HepG2 (cell line): Measurements from ENCODE around the gene MED13L. TPM values are rescaled to one million over a fixed set of nuclear protein-coding genes. Genes with fewer than 3 reads are reported as not detected.
A peak's percentile ranks its signal among the peaks of the same experiment; 100 is the strongest.

Experiments
- ATF4 ChIP-seq, 2 experiments: fragments of 450-650 bp in 1 of 2; sonication (generic) in 1 of 2; formaldehyde crosslinking; IDR thresholded peaks; 2 replicates each; pipeline versions ENCODE4 v1.5.0 to v1.8.0; 2020 to 2022; ENCODE audit warnings: mild to moderate bottlenecking in 1 of 2, missing genetic modification reagents in 1 of 2
- BCL6 ChIP-seq: IDR thresholded peaks from 2 replicates; pipeline ENCODE4 v1.6.1; 2016; ENCODE audit warnings: missing genetic modification reagents, missing compliant biosample characterization
- CREB3 ChIP-seq: sonication (generic); formaldehyde crosslinking; IDR thresholded peaks from 2 replicates; pipeline ENCODE4 v1.5.0; 2020; ENCODE audit warnings: missing genetic modification reagents
- CREM ChIP-seq, 2 experiments: sonication (generic) in 1 of 2; formaldehyde crosslinking in 1 of 2; IDR thresholded peaks; 2 replicates each; pipeline versions ENCODE4 v1.4.0 to v1.6.1; 2016 to 2020; ENCODE audit warnings: antibody characterized with exemption in 1 of 2, mild to moderate bottlenecking in 1 of 2, missing genetic modification reagents in 1 of 2
- DR1 ChIP-seq: sonication (generic); formaldehyde crosslinking; IDR thresholded peaks from 2 replicates; pipeline ENCODE4 v1.8.0; 2021; ENCODE audit warnings: mild to moderate bottlenecking, missing genetic modification reagents, inconsistent platforms
- GMEB2 ChIP-seq: IDR thresholded peaks from 2 replicates; pipeline ENCODE4 v1.6.1; 2016; ENCODE audit warnings: missing biosample characterization, missing genetic modification reagents, low read depth
- HNF4A ChIP-seq: sonication (generic); formaldehyde crosslinking; IDR thresholded peaks from 2 replicates; pipeline ENCODE4 v1.4.0; 2020; ENCODE audit warnings: missing genetic modification reagents
- HOXA5 ChIP-seq: sonication (generic); formaldehyde crosslinking; IDR thresholded peaks from 2 replicates; pipeline ENCODE4 v1.4.0; 2020; ENCODE audit warnings: missing genetic modification reagents
- IRF1 ChIP-seq: sonication (generic); formaldehyde crosslinking; IDR thresholded peaks from 2 replicates; pipeline ENCODE4 v1.4.0; 2020; ENCODE audit warnings: low read depth, mild to moderate bottlenecking, missing genetic modification reagents
- NFE2L2 ChIP-seq: fragments of 150-350 bp; IDR thresholded peaks from 2 replicates; pipeline ENCODE4 v1.6.1; 2014; ENCODE audit warnings: low read length
- RAD21 ChIP-seq: fragments of 450-650 bp; formaldehyde crosslinking; IDR thresholded peaks from 2 replicates; pipeline ENCODE4 v1.5.0; 2020; ENCODE audit warnings: mild to moderate bottlenecking
- STAG1 ChIP-seq: sonication (generic); formaldehyde crosslinking; IDR thresholded peaks from 2 replicates; pipeline ENCODE4 v1.4.0; 2020; ENCODE audit warnings: missing genetic modification reagents
- TFAP4 ChIP-seq: sonication (generic); IDR thresholded peaks from 2 replicates; pipeline ENCODE4 v1.6.1; 2016; ENCODE audit warnings: low read depth, borderline replicate concordance
- ZFP91 ChIP-seq: sonication (generic); formaldehyde crosslinking; IDR thresholded peaks from 2 replicates; pipeline ENCODE4 v1.9.0; 2022; ENCODE audit warnings: missing genetic modification reagents, mild to moderate bottlenecking, borderline replicate concordance
- ZKSCAN5 ChIP-seq: sonication (generic); formaldehyde crosslinking; IDR thresholded peaks from 2 replicates; pipeline ENCODE4 v1.5.1; 2020; ENCODE audit warnings: mild to moderate bottlenecking, missing genetic modification reagents
- ZMYM3 ChIP-seq: sonication (generic); formaldehyde crosslinking; IDR thresholded peaks from 2 replicates; pipeline ENCODE4 v1.5.1; 2020; ENCODE audit warnings: mild to moderate bottlenecking, missing genetic modification reagents
- ZNF180 ChIP-seq: sonication (generic); formaldehyde crosslinking; IDR thresholded peaks from 2 replicates; pipeline ENCODE4 v1.4.0; 2020; ENCODE audit warnings: low read depth, missing genetic modification reagents, borderline replicate concordance
- ZNF263 ChIP-seq: sonication (generic); formaldehyde crosslinking; IDR thresholded peaks from 2 replicates; pipeline ENCODE4 v1.4.0; 2020; ENCODE audit warnings: missing genetic modification reagents
- ZNF414 ChIP-seq: sonication (generic); formaldehyde crosslinking; IDR thresholded peaks from 2 replicates; pipeline ENCODE4 v1.5.0; 2020; ENCODE audit warnings: missing genetic modification reagents
- ZNF530 ChIP-seq: sonication (generic); formaldehyde crosslinking; IDR thresholded peaks from 2 replicates; pipeline ENCODE4 v1.5.0; 2020; ENCODE audit warnings: low read depth, mild to moderate bottlenecking, missing genetic modification reagents
- ZNF678 ChIP-seq: sonication (generic); formaldehyde crosslinking; IDR thresholded peaks from 2 replicates; pipeline ENCODE4 v1.4.0; 2020; ENCODE audit warnings: mild to moderate bottlenecking, missing genetic modification reagents
- ZNF75D ChIP-seq: sonication (generic); formaldehyde crosslinking; IDR thresholded peaks from 2 replicates; pipeline ENCODE4 v1.8.1; 2023; ENCODE audit warnings: missing genetic modification reagents, mild to moderate bottlenecking, borderline replicate concordance
- polyA plus RNA-seq, 8 experiments: library from polyadenylated mRNA; depleted of rRNA in 3 of 8; stranded (reverse) in 7 of 8; unstranded in 1 of 8; fragments of >200 nt; fragmentation: Illumina TruSeq in 4 of 8; extraction: Trizol in 4 of 8; gene quantifications; 2 replicates each; pipeline versions ENCODE4 v1.2.1 to v1.2.3, GENCODE V29; 2011 to 2016; ENCODE audit warnings: low read depth in 4 of 8, missing spikeins in 1 of 8, mixed read lengths in 1 of 8; ENCODE audit not compliant: insufficient read depth in 1 of 8
- total RNA-seq, 5 experiments: library from RNA; depleted of rRNA; stranded (reverse); fragments of >200 nt; fragmentation: Illumina TruSeq; extraction: Trizol; gene quantifications; 2 replicates each; pipeline ENCODE4 v1.2.3, GENCODE V29; 2016; ENCODE audit warnings: low read depth in 1 of 5

MED13L gene
- total and polyA plus RNA-seq, 2 of the 13 experiments (the other 11 are each of a cell fraction or from before 2014, with no cell fraction given) = 24.8 to 38.9 TPM

- TF ChIP-seq CREB3 (CRISPR knock-in tag) (no peak), ZNF180 (CRISPR knock-in tag) (no peak), ATF4 (CRISPR knock-in tag; IDR thresholded peaks at IDR 0.05) (no peak), ZNF530 (CRISPR knock-in tag) (no peak), ZKSCAN5 (CRISPR knock-in tag) (no peak), NFE2L2 (no peak), CREM (IDR thresholded peaks at IDR 0.05) (no peak), CREM (CRISPR knock-in tag; IDR thresholded peaks at IDR 0.05) (no peak), ZFP91 (CRISPR knock-in tag) (peak; percentile 18; the same call in 1 of the 2 replicates), STAG1 (CRISPR knock-in tag) (peak; percentile 68), IRF1 (no peak), ZMYM3 (CRISPR knock-in tag) (no peak), TFAP4 (peak; percentile 10; the same call in 1 of the 2 replicates), GMEB2 (CRISPR knock-in tag) (no peak), HOXA5 (CRISPR knock-in tag) (no peak), RAD21 (peak; percentile 57; the same call in 1 of the 2 replicates), ZNF75D (CRISPR knock-in tag) (no peak), ZNF414 (no peak), BCL6 (no peak), HNF4A (no peak), ZNF678 (CRISPR knock-in tag) (no peak), DR1 (CRISPR knock-in tag) (no peak), ZNF263 (no peak)
- TF ChIP-seq, all 625 proteins: peak for 7
These were observed 354.4 kb downstream of the MED13L start (continued) for GRCh38 chr12:115922952-115923564.
